Midbrain (tissue), 1 donor: ENCODE data around the gene CAMTA1.
"Not testable (repeated sequence)": the region's sequence is repeated elsewhere in the genome, so short reads cannot be mapped to it uniquely, and the experiment has no call there.

Source experiments
- DNase-seq: peaks from one replicate; lab custom pipeline; 2025; lab: John Stamatoyannopoulos, UW

The CAMTA1 gene

GRCh38 chr1:7589080-7589735 is 804.0 kb downstream of the CAMTA1 start:
- no peak for DNase-seq

DNA sequence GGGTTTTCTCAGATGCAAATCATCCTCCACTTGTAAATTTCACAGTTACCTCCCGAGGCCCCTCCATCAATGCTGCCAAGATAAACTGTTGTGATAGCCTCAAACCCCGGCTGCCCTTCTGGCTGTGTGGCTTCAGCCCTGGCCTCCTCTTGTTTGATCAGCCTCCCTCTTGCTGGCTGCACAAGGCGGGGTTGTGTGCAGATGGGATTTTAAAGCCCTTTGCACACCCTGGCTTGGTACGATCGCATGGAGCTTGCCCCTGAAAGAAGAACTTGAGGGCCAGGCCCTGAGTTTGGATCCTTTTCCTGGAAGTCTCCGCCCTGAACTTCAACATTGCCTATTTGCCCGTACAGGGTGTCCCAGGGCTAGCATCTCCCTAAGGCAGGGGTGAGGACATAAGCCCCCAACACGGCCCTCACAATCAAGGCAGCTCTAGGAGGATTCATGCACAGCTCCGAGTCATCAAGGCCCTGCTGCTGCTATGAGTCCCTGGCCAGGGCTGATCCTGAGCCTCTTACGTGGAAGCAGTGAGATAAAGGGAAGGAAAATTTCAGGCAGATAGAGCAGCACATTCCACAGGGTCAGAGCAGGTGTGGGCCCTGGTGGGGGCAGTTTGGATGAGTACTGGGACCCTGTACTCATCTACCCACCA is 804.6 kb downstream of the CAMTA1 start:
- DNase-seq = no peak

DNA sequence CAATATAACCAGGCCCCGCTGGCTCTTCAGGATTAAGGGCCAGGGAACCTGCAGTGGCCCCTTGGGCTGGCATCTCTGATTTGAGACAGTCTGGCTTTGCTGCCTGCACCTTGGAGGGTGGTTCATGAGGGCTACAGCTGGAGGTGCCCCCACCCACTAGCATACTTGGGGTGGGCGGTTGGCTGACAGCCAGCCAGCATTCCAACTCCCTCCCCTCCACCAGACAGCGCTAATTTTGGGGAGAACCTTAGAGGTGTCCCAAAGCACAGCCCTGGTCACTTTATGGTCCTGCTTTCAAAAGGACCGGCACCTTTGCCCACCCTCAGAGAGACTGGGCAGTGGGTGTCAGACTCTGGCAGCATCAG is 805.2 kb downstream of the CAMTA1 start:
- DNase-seq = no peak

DNA sequence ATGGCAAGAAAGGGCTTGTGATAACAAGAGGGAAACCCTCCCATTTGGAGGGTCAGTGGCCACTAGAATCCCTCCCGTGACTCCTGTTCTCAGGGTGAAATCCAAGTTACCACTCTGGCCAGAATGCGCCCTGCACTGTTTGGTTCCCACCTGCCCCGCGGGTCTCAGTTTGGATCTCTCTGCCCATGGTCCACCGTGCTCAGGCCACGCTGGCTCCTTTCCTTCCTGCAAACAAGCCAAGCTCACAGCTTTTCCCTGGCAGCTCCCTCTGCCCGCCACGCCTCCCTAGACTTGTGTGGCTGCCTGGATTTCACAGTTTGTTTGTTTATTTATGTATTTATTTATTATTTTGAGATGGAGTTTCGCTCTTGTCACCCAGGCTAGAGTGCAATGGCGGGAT is 806.3 kb downstream of the CAMTA1 start:
- DNase-seq = no peak

GRCh38 chr1:7592120-7592798 is 807.0 kb downstream of the CAMTA1 start:
- no peak for DNase-seq

- DNase-seq = no peak
Measured at GRCh38 chr1:7594002-7594713, 808.9 kb downstream of the CAMTA1 start.

- no peak for DNase-seq
Measured at GRCh38 chr1:7594714-7595295, 809.6 kb downstream of the CAMTA1 start.

DNA sequence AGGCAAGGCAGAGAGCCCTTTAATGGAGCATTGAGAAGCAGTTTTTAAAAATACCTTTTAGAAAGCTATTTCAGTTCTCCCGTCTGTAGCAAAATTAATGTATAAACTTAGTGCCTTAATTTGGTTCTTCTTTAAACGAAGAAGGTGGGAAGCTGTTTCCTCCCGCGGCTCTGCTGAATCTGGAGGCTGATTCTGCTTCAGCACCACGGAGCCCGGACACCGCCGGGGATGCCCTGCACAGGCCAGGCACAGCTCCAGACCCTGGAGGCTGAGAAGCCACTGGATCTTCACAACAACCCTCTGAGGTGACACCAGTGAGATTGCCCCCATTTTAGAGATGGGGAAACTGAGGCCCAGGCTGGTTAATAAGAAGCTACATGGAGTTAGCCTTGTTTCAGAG is 810.1 kb downstream of the CAMTA1 start:
- no peak for DNase-seq

GRCh38 chr1:7596126-7596965 is 811.1 kb downstream of the CAMTA1 start:
- DNase-seq = no peak

- not testable (repeated sequence) for DNase-seq
Measured at GRCh38 chr1:7598058-7598457, 812.8 kb downstream of the CAMTA1 start.

DNA sequence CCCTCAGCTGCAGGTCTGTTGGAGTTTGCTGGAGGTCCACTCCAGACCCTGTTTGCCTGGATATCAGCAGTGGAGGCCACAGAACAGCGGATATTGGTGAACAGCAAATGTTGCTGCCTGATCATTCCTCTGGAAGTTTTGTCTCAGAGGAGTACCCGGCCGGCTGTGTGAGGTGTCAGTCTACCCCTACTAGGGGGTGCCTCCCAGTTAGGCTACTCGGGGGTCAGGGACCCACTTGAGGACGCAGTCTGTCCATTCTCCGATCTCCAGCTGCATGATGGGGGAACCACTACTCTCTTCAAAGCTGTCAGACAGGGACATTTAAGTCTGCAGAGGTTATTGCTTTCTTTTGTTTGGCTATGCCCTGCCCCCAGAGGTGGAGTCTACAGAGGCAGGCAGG is 819.7 kb downstream of the CAMTA1 start:
- not testable (repeated sequence) for DNase-seq

DNA sequence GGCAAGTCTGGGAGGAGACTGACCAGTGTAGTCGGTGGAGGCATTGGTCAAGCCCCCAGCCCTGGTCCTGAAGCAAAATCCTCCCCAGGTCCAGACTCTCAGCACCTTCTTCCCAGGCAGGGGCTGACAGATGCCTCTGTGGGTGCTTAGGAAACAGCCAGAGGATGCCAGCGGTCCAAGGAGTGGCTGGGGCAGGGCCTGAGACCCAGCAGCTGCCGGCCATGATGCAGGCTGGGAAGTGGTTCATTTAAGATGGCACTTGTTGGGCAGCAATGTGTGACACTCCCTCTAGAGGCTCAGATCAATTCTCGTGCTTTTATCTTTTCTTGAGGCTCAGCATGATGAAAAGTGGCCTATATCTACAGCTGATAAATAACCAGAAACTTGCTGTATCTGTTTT is 820.8 kb downstream of the CAMTA1 start:
- DNase-seq = no peak

- DNase-seq = no peak
Measured at GRCh38 chr1:7607097-7607496, 821.8 kb downstream of the CAMTA1 start.

- DNase-seq = no peak
Measured at GRCh38 chr1:7608628-7609305, 823.5 kb downstream of the CAMTA1 start.

GRCh38 chr1:7609311-7609994 is 824.2 kb downstream of the CAMTA1 start:
- no peak for DNase-seq

- no peak for DNase-seq
Measured at GRCh38 chr1:7610106-7610731, 825.0 kb downstream of the CAMTA1 start.

- DNase-seq = no peak
Measured at GRCh38 chr1:7610936-7611335, 825.7 kb downstream of the CAMTA1 start.

DNA sequence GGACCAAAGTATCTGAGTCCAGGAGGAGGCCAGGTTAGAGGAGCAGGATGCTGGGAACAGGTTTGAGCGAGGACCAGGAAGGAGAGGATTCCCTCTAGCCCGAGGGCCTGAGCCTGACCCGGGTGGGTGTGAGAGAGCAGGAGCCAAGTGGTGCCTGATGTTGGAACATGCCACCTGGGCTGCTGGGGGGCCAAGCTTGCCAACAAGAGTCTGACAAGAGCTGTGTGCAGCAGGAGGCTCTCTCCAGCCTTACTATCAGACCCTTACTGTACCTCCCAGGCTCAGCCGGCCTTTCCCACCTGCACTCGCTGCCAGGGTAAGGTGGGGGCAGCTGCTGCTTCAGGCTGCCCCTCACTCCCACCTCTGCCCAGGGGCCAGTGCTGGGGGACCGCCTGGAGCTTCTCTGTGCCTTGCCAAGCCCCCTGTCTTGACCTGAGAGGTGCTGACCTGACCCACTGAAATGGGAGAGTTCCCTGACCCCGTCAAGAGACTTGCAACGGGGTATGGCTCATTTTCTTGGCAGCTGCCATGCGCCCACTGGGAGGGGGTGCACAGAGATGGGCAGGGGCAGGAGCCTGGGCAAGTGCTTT is 826.3 kb downstream of the CAMTA1 start:
- DNase-seq = no peak

DNA sequence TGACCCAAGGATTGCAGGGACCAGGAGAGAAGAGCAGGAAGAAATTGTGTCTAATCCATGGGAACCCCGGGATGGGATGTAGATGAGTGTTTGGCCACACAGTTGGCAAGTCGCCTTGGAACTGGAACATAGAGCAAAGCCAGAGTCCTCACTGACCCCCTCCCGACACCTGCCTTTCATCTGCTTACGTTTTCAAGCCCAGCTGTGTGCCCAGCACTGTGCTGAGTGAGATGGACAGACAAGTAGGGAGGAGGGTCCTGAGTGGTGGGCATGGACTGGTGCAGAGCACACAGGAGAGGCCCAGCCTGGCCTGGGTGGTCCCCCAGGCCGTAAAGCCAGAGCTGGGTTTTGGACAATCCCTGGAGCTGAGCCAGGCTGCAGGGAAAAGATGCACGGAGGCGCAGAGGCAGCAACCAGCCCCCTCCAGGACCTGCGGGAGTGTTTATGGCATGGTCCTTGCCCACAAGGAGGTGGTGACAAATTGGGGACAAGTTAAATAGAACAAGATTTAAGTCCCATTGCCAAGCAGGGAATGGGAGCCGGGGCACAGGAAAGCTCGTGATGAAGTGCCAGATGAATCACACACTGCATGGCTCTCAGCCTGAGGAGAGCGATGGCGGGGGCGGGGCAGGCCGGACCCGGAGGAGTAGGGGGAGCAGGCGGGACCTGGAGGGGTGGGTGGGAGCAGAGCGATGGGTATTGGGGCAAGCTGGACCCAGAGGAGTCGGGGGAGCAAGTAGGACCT is 828.0 kb downstream of the CAMTA1 start:
- no peak for DNase-seq
